ENCODE results near the gene NFX1. TPM values are rescaled to one million over a fixed set of nuclear protein-coding genes. Genes with fewer than 3 reads are reported as not detected.
"Not testable (repeated sequence)": the region's sequence is repeated elsewhere in the genome, so short reads cannot be mapped to it uniquely, and the experiment has no call there.

Gene NFX1
- polyA plus RNA-seq, 1 donor = 25.6 TPM

GRCh38 chr9:33391111-33391771 is 100.9 kb downstream of the NFX1 start:
- peak; percentile 70 for DNase-seq

- DNase-seq = not testable (repeated sequence)
Observed at GRCh38 chr9:33392591-33393021, 102.3 kb downstream of the NFX1 start.

- DNase-seq = no peak
Observed at GRCh38 chr9:33393581-33393980, 103.3 kb downstream of the NFX1 start.

GRCh38 chr9:33393986-33394385 is 103.7 kb downstream of the NFX1 start:
- DNase-seq = not testable (repeated sequence)

GRCh38 chr9:33395159-33395879 is 105.0 kb downstream of the NFX1 start:
- DNase-seq = not testable (repeated sequence)

GRCh38 chr9:33397801-33398200 is 107.5 kb downstream of the NFX1 start:
- not testable (repeated sequence) for DNase-seq

GRCh38 chr9:33399047-33399446 is 108.7 kb downstream of the NFX1 start:
- DNase-seq = not testable (repeated sequence)

GRCh38 chr9:33401809-33402208 is 111.5 kb downstream of the NFX1 start:
- not testable (repeated sequence) for DNase-seq

- DNase-seq = not testable (repeated sequence)
Observed at GRCh38 chr9:33402371-33402770, 112.1 kb downstream of the NFX1 start, which contains the start of gene AQP7. Gene AQP7 (minus strand): TSS chr9:33402568. CDS start chr9:33401262, 1,306 bp downstream.

- DNase-seq = no peak
Observed at GRCh38 chr9:33403941-33404787, 113.8 kb downstream of the NFX1 start.

- DNase-seq = no peak
Observed at GRCh38 chr9:33404788-33405362, 114.6 kb downstream of the NFX1 start.

GRCh38 chr9:33407061-33407460 is 116.7 kb downstream of the NFX1 start:
- DNase-seq = no peak

- DNase-seq = no peak
Observed at GRCh38 chr9:33408087-33408486, 117.8 kb downstream of the NFX1 start.

- no peak for DNase-seq
Observed at GRCh38 chr9:33414268-33414667, 124.0 kb downstream of the NFX1 start.

- no peak for DNase-seq
Observed at GRCh38 chr9:33414889-33415500, 124.7 kb downstream of the NFX1 start.

- DNase-seq = peak; percentile 26
Observed at GRCh38 chr9:33415501-33416038, 125.3 kb downstream of the NFX1 start.

GRCh38 chr9:33416996-33417395 is 126.7 kb downstream of the NFX1 start:
- no peak for DNase-seq

- no peak for DNase-seq
Observed at GRCh38 chr9:33418090-33418489, 127.8 kb downstream of the NFX1 start.

GRCh38 chr9:33419708-33420303 is 129.5 kb downstream of the NFX1 start:
- DNase-seq = no peak
